ENCODE results near the gene FOXO4. TPM values are rescaled to one million over a fixed set of nuclear protein-coding genes. Genes with fewer than 3 reads are reported as not detected.

Gene FOXO4
- total and polyA plus RNA-seq, 2 of the 13 experiments (the other 11 are each of a cell fraction or from before 2014, with no cell fraction given) = 5.1 to 5.7 TPM

GRCh38 chrX:71068044-71068918, 27.4 kb upstream of the FOXO4 start, which contains the start of gene SNX12 (continued):
- TF ChIP-seq, protein P1, sequence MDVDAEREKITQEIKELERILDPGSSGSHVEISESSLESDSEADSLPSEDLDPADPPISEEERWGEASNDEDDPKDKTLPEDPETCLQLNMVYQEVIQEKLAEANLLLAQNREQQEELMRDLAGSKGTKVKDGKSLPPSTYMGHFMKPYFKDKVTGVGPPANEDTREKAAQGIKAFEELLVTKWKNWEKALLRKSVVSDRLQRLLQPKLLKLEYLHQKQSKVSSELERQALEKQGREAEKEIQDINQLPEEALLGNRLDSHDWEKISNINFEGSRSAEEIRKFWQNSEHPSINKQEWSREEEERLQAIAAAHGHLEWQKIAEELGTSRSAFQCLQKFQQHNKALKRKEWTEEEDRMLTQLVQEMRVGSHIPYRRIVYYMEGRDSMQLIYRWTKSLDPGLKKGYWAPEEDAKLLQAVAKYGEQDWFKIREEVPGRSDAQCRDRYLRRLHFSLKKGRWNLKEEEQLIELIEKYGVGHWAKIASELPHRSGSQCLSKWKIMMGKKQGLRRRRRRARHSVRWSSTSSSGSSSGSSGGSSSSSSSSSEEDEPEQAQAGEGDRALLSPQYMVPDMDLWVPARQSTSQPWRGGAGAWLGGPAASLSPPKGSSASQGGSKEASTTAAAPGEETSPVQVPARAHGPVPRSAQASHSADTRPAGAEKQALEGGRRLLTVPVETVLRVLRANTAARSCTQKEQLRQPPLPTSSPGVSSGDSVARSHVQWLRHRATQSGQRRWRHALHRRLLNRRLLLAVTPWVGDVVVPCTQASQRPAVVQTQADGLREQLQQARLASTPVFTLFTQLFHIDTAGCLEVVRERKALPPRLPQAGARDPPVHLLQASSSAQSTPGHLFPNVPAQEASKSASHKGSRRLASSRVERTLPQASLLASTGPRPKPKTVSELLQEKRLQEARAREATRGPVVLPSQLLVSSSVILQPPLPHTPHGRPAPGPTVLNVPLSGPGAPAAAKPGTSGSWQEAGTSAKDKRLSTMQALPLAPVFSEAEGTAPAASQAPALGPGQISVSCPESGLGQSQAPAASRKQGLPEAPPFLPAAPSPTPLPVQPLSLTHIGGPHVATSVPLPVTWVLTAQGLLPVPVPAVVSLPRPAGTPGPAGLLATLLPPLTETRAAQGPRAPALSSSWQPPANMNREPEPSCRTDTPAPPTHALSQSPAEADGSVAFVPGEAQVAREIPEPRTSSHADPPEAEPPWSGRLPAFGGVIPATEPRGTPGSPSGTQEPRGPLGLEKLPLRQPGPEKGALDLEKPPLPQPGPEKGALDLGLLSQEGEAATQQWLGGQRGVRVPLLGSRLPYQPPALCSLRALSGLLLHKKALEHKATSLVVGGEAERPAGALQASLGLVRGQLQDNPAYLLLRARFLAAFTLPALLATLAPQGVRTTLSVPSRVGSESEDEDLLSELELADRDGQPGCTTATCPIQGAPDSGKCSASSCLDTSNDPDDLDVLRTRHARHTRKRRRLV (CRISPR knock-in tag; IDR thresholded peaks at IDR 0.05) = no peak
- TF ChIP-seq PREB (CRISPR knock-in tag; IDR thresholded peaks at IDR 0.05) = no peak
- TF ChIP-seq RNF219 (CRISPR knock-in tag; IDR thresholded peaks at IDR 0.05) = no peak
- TF ChIP-seq HHEX (CRISPR knock-in tag; IDR thresholded peaks at IDR 0.05) = no peak
- TF ChIP-seq ZBTB7B (CRISPR knock-in tag; IDR thresholded peaks at IDR 0.05) = peak; percentile 62; the same call in 1 of the 2 replicates
- peak in 1 of 2 experiments; percentile 79; a peak in 2 of 4 replicates for TF ChIP-seq POLR2A (IDR thresholded peaks at IDR 0.05; ENCODE audit: insufficient read depth in 1 of 2, low read depth in 2 of 2, low read length in 2 of 2)
- no peak for TF ChIP-seq KLF11 (CRISPR knock-in tag; IDR thresholded peaks at IDR 0.05)
- no peak for TF ChIP-seq ELK4 (CRISPR knock-in tag; IDR thresholded peaks at IDR 0.05; ENCODE audit: borderline replicate concordance)
- no peak for TF ChIP-seq HOXA5 (CRISPR knock-in tag; IDR thresholded peaks at IDR 0.05)
- TF ChIP-seq MYPOP (CRISPR knock-in tag; IDR thresholded peaks at IDR 0.05) = no peak
- TF ChIP-seq, protein P2, sequence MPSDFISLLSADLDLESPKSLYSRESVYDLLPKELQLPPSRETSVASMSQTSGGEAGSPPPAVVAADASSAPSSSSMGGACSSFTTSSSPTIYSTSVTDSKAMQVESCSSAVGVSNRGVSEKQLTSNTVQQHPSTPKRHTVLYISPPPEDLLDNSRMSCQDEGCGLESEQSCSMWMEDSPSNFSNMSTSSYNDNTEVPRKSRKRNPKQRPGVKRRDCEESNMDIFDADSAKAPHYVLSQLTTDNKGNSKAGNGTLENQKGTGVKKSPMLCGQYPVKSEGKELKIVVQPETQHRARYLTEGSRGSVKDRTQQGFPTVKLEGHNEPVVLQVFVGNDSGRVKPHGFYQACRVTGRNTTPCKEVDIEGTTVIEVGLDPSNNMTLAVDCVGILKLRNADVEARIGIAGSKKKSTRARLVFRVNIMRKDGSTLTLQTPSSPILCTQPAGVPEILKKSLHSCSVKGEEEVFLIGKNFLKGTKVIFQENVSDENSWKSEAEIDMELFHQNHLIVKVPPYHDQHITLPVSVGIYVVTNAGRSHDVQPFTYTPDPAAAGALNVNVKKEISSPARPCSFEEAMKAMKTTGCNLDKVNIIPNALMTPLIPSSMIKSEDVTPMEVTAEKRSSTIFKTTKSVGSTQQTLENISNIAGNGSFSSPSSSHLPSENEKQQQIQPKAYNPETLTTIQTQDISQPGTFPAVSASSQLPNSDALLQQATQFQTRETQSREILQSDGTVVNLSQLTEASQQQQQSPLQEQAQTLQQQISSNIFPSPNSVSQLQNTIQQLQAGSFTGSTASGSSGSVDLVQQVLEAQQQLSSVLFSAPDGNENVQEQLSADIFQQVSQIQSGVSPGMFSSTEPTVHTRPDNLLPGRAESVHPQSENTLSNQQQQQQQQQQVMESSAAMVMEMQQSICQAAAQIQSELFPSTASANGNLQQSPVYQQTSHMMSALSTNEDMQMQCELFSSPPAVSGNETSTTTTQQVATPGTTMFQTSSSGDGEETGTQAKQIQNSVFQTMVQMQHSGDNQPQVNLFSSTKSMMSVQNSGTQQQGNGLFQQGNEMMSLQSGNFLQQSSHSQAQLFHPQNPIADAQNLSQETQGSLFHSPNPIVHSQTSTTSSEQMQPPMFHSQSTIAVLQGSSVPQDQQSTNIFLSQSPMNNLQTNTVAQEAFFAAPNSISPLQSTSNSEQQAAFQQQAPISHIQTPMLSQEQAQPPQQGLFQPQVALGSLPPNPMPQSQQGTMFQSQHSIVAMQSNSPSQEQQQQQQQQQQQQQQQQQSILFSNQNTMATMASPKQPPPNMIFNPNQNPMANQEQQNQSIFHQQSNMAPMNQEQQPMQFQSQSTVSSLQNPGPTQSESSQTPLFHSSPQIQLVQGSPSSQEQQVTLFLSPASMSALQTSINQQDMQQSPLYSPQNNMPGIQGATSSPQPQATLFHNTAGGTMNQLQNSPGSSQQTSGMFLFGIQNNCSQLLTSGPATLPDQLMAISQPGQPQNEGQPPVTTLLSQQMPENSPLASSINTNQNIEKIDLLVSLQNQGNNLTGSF (CRISPR knock-in tag; IDR thresholded peaks at IDR 0.05) = no peak
- no peak for TF ChIP-seq ETV5 (CRISPR knock-in tag; IDR thresholded peaks at IDR 0.05; ENCODE audit: borderline replicate concordance)

Data from HepG2 (cell line).